ENCODE measurements around the gene IFT88.
A peak's percentile ranks its signal among the peaks of the same experiment; 100 is the strongest.

IFT88 gene

DNA sequence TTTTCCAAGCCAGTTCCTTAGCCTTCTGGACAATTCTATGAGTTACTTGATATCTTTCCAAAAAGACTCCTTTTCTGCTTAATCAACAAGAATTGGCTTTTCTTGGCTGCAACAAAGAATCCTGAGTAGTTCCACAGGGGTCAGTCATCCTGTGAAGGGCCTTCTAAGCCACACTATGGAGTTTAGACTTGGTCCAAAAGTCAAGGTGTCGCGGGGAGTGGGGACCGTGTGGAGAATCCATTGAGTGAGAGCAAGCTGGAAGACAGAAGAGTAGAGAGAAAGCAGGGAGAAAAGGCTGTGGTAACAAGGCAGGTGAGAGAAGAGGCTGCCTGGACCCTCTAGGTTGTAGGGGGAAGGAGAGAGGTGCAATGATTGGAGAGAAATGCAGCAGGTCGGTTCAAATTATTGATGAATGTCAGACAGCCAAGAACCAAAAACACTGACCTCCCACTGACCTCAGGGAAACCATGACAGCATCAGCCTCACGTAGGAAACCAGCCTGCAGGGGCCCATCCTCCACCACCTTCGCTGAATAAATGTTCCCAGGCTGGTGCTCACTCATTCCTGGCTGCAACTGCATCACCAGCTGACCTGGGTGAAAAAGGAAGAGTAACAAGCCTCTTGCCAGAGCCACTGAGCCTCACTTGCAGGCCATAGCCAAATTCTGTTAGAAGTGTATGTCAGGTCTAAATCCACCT is 7.1 kb upstream of the IFT88 start:
- no peak overlapping the region for H3K4me3 ChIP-seq (ENCODE audit: low read depth, low read length)
- ChIA-PET CTCF (interaction anchor here (1.6 kb wide), 1 partner anchor 9 kb away, joined by 3 read pairs; no protein-coding TSS in a partner anchor), POLR2A (no interaction called here)
- TF ChIP-seq CTCF (IDR thresholded peaks at IDR 0.05; ENCODE audit: insufficient read depth, low read length, missing control alignments): no peak
- no peak for DNase-seq (ENCODE audit: low read depth, low spot score)

GRCh38 chr13:20561741-20562140 is 5.2 kb upstream of the IFT88 start:
- no peak overlapping the region for H3K4me3 ChIP-seq (ENCODE audit: low read depth, low read length)
- no peak for TF ChIP-seq CTCF (IDR thresholded peaks at IDR 0.05; ENCODE audit: insufficient read depth, low read length, missing control alignments)
- POLR2A ChIA-PET: no interaction called here
- CTCF ChIA-PET: no interaction called here
- DNase-seq (ENCODE audit: low read depth, low spot score): no peak

GRCh38 chr13:20565115-20565736 is 1.7 kb upstream of the IFT88 start:
- no peak for DNase-seq (ENCODE audit: low read depth, low spot score)
- no peak overlapping the region for H3K4me3 ChIP-seq (ENCODE audit: low read depth, low read length)
- no peak for TF ChIP-seq CTCF (IDR thresholded peaks at IDR 0.05; ENCODE audit: insufficient read depth, low read length, missing control alignments)
- POLR2A ChIA-PET: no interaction called here
- CTCF ChIA-PET: no interaction called here

DNA sequence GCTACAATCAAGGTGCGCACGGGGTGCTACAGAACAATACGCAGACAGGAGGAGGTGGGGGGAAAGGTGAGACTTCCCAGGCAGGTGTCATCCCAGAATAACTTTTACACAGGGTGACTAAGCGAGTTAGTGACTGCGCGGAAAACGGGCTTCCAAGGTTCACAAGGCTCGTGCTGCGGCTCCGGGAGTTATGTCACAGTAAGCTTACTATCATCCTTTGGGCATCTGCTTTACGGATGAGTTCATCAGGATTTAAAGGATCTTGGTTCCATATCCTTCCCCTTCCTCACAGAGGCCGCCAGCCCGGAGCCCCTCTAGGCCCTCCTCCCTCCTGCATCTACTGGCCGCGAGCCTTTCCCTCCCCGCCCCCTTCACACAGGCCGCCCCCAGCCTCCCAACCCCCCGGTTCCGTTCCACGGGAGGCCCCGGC is 474 bp upstream of the IFT88 start:
- DNase-seq (ENCODE audit: low read depth, low spot score): no peak
- CTCF ChIA-PET: no interaction called here
- POLR2A ChIA-PET: no interaction called here

DNA sequence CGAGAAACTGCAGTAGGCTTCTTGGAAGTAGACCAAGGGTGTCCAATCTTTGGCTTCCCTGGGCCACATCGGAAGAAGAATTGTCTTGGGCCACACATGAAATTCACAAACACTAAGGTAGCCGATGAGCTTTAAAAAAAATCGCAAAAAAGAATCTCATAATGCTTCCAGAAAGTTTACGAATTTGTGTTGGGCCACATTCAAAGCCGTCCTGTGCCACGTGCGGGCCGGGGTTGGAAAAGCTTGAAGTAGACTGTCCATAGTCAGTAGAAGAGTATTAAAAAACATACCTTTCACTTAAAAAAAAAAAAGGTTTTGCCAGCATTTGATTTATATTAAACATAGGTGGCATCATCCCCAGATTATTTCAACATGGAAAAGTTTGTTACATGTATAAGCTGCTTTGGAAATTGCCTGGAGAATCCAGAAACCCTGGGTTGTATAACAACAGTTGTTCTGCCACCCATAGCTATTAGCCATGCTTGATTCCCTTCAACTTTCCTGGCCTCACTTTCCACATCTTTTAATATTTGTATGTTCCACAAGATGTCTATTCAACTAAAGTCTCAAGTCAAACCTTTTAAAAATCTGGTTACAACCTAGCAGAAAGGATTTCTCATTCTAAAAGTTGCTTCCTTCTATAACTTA is 1.0 kb downstream of the IFT88 start:
- POLR2A ChIA-PET: no interaction called here
- no peak for TF ChIP-seq CTCF (IDR thresholded peaks at IDR 0.05; ENCODE audit: insufficient read depth, low read length, missing control alignments)
- DNase-seq (ENCODE audit: low read depth, low spot score): no peak
- CTCF ChIA-PET: interaction anchor here (0.8 to 1.5 kb wide), 4 partner anchors 34 to 261 kb away, joined by 3 to 5 read pairs (median 4); no protein-coding TSS in a partner anchor
- H3K4me3 ChIP-seq (ENCODE audit: low read depth, low read length): peak overlapping the region; percentile 78

More for the DNA sequence above, 474 bp upstream of the IFT88 start:
- peak overlapping the region; percentile 78 for H3K4me3 ChIP-seq (ENCODE audit: low read depth, low read length)
- TF ChIP-seq CTCF (IDR thresholded peaks at IDR 0.05; ENCODE audit: insufficient read depth, low read length, missing control alignments): no peak

GRCh38 chr13:20570517-20570916 is 3.6 kb downstream of the IFT88 start:
- H3K4me3 ChIP-seq (ENCODE audit: low read depth, low read length): no peak overlapping the region
- DNase-seq (ENCODE audit: low read depth, low spot score): peak; percentile 23
- CTCF ChIA-PET: no interaction called here
- TF ChIP-seq CTCF (IDR thresholded peaks at IDR 0.05; ENCODE audit: insufficient read depth, low read length, missing control alignments): no peak
- POLR2A ChIA-PET: interaction anchor here (1.2 kb wide), 1 partner anchor 246 kb away, joined by 3 read pairs; no protein-coding TSS in a partner anchor
